G401 (cell line): ENCODE data around the gene COL4A1. TPM values are rescaled to one million over a fixed set of nuclear protein-coding genes. Genes with fewer than 3 reads are reported as not detected.

Experiments
- DNase-seq: peaks from one replicate; pipeline ENCODE4 v3.0.0-alpha.2; 2015; ENCODE audit warnings: low spot score
- in situ Hi-C: cut with HindIII; loops from 2 replicates; pipeline ENCODE4 v1.10.0; 2016; ENCODE audit warnings: low sequenced_read_pairs, mixed read lengths
- total RNA-seq: library from RNA; depleted of rRNA; stranded (reverse); fragments of >200 nt; shearing (Covaris generic); gene quantifications from 2 replicates; pipeline ENCODE4 v1.2.3, GENCODE V29; 2014; rRNA removed

Gene COL4A1
- total RNA-seq: 0.18 and 0.98 TPM in 2 replicates

- DNase-seq: no peak
- in situ Hi-C loops: no loop called here
Measured at GRCh38 chr13:110306960-110307766, at the start of gene COL4A1, which contains the start of gene COL4A2. Gene COL4A1 (minus strand): TSS chr13:110307157. CDS start chr13:110307027, 130 bp downstream. Gene COL4A2 (plus strand): TSS chr13:110307284. CDS start chr13:110307904, 620 bp downstream.

- no peak for DNase-seq
- in situ Hi-C loops: no loop called here
Measured at GRCh38 chr13:110356362-110356761, 49.4 kb upstream of the COL4A1 start.

- in situ Hi-C loops: no loop called here
- no peak for DNase-seq
Measured at GRCh38 chr13:110354715-110355473, 47.9 kb upstream of the COL4A1 start.

GRCh38 chr13:110354123-110354627 lies 47.2 kb upstream of the COL4A1 start:
- in situ Hi-C loops: no loop called here
- DNase-seq: no peak

- DNase-seq: no peak
- in situ Hi-C loops: no loop called here
Measured at GRCh38 chr13:110353339-110353977, 46.5 kb upstream of the COL4A1 start.

GRCh38 chr13:110352735-110353134 lies 45.8 kb upstream of the COL4A1 start:
- no peak for DNase-seq
- in situ Hi-C loops: no loop called here

- in situ Hi-C loops: no loop called here
- DNase-seq: no peak
Measured at GRCh38 chr13:110351636-110352420, 44.9 kb upstream of the COL4A1 start.

- in situ Hi-C loops: no loop called here
- no peak for DNase-seq
Measured at GRCh38 chr13:110350509-110350908, 43.6 kb upstream of the COL4A1 start.

- DNase-seq: no peak
- in situ Hi-C loops: no loop called here
Measured at GRCh38 chr13:110350049-110350448, 43.1 kb upstream of the COL4A1 start.

GRCh38 chr13:110349239-110349638 lies 42.3 kb upstream of the COL4A1 start:
- no peak for DNase-seq
- in situ Hi-C loops: no loop called here

GRCh38 chr13:110348309-110349105 lies 41.5 kb upstream of the COL4A1 start:
- no peak for DNase-seq
- in situ Hi-C loops: no loop called here

- in situ Hi-C loops: no loop called here
- no peak for DNase-seq
Measured at GRCh38 chr13:110347535-110348308, 40.8 kb upstream of the COL4A1 start.

- in situ Hi-C loops: no loop called here
- DNase-seq: no peak
Measured at GRCh38 chr13:110347088-110347487, 40.1 kb upstream of the COL4A1 start.

GRCh38 chr13:110346661-110347067 lies 39.7 kb upstream of the COL4A1 start:
- no peak for DNase-seq
- in situ Hi-C loops: no loop called here

GRCh38 chr13:110345701-110346100 lies 38.7 kb upstream of the COL4A1 start:
- in situ Hi-C loops: no loop called here
- no peak for DNase-seq

GRCh38 chr13:110345266-110345665 lies 38.3 kb upstream of the COL4A1 start:
- in situ Hi-C loops: no loop called here
- DNase-seq: no peak

GRCh38 chr13:110344320-110344719 lies 37.4 kb upstream of the COL4A1 start:
- in situ Hi-C loops: no loop called here
- no peak for DNase-seq
